ENCODE measurements around the gene PTPRG.
"Not testable (repeated sequence)": the region's sequence is repeated elsewhere in the genome, so short reads cannot be mapped to it uniquely, and the experiment has no call there.

The PTPRG gene

DNA sequence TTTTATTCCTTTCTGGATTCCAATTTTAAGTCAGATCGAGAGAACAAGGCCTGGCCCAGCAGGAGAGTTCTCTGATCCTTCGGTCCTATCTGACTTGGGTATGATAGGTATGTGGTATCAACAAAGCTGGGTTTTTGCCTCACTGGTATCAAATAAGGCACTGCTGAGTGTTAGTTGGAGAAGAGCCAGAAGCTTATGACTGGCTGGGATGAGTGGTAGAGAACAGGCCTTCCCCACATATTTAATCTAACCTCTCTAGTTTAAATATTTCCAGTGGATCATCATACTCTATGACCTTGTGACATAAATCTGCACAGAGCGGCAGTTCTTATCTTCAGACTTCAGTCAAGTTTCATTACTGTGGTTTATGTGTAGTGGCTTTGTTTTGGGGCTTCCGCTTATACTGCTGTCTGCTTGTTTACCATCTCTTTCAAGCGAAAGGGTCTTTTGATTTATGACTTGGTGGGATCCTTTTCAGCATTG is 164.5 kb downstream of the PTPRG start:
- DNase-seq (ENCODE audit: low spot score): peak; percentile 15

DNA sequence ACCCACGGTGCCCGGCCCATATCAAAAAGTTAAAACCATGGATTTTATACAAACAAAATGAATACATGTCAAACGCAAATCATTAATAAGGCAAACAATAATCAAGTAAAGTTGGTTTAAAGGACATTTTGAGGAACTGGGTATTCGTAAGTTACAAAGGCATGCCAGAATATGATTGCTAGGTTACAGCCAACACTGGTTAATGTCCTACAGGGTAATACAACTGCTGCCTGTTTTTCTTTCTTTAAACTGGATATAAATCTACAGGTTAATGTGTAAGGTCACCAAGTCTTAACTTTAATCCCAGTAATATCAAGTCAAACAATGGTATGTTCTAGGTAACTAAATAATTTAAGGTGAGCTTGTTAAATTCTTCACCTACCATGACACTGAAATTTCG is 166.1 kb downstream of the PTPRG start:
- no peak for DNase-seq (ENCODE audit: low spot score)

- no peak for DNase-seq (ENCODE audit: low spot score)
Measured at GRCh38 chr3:61729038-61729634, 167.8 kb downstream of the PTPRG start.

DNA sequence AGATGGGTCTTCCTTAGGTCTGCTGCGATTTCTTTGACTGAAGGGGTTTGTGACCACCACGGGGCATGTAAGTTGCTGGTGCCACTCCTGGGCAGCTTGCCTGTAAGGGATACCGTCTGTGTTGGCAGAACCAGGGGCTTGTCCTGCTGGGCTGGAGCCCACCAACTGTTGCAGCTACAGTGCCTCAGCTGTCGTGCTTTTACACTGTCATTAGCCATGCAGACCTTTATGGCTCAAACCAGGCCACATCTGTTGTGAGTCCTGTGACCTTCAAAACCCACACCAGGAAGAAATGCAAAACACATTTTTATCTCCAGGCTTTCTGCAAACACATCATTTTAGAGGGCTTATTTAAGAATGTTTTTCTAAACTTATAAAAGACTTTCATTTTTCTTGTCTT is 168.7 kb downstream of the PTPRG start:
- no peak for DNase-seq (ENCODE audit: low spot score)

GRCh38 chr3:61730577-61731231 is 169.3 kb downstream of the PTPRG start:
- DNase-seq (ENCODE audit: low spot score): no peak

DNA sequence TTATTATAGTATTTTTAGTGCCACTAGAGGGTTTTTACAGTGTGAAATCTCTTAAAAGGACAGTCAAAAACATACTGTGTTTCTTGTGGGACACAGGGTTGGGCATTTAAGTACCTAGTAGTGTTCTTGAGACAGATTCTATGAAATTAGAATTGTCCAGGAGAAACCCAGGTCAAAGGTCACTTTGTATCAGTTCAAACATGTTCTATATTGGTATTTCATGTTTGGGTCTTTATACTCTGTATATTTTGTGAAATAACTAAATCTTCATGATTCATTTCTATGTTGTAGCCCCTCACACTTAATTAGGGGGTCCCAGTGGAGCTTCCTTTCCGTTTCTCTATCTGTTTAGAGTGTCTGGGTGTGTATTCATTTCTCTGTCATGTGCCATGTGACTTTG is 171.6 kb downstream of the PTPRG start:
- no peak for DNase-seq (ENCODE audit: low spot score)

- no peak for DNase-seq (ENCODE audit: low spot score)
Measured at GRCh38 chr3:61733876-61734275, 172.5 kb downstream of the PTPRG start.

DNA sequence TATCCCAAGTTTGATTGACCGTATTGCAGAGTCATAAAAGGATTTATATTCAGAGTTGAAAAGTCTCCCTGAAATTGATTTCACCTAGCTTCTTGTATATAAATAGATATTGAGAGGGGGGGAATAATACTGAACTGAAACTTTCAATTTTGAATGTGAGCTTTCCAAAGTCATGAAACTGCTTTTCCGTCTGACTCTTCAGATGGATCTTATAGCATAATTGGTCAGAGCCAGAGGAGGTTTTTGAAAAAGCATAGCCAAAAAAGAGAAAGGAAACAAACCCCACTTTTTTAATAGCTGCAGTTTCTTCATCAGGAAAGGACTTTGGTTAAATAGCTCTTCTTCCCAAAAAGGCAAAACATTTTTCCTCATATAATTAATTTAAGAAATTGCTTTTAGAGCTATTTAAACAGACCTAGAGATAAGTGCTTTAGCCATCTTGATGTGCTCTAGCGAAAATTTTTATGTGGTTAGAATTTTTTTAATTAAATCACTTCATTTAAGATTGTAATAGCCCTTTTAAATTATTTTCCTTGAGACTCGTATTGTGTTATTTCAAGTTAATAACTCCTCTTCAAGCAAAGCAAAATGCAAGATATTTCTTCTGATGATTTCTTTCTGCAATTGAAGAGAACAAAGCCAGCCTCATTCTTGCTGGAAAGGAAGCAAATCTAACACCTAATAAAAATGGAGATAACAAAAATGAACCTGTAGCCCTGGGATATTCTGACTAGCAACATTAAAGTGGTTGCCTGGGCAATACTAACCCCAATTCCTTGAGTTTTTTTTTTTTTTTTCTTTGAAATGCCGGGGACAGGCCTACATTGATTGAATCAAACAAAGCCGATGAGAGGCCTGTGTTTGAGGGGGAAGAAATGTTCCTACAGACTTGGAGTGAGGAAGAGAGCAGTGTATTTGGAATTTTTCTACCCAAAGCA is 173.6 kb downstream of the PTPRG start:
- DNase-seq (ENCODE audit: low spot score): no peak

DNA sequence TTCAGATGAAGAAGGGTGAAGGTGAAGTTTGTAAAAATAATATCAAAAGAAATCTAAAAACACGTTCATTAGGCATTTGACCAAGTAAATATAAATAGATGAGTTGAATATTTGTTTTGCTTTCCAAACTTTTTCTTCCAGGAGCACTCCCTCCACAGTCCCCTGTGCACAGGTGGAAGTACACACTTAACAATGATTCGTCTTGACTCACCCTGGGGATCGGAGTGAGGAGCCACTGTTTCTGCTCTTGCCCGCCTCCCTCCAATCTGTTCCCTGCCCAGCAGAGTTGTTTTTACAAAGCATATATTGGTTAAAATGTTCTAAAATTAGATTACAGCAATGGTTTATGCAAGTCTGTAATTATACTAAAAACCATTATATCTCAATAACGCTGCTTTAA is 175.1 kb downstream of the PTPRG start:
- no peak for DNase-seq (ENCODE audit: low spot score)

DNA sequence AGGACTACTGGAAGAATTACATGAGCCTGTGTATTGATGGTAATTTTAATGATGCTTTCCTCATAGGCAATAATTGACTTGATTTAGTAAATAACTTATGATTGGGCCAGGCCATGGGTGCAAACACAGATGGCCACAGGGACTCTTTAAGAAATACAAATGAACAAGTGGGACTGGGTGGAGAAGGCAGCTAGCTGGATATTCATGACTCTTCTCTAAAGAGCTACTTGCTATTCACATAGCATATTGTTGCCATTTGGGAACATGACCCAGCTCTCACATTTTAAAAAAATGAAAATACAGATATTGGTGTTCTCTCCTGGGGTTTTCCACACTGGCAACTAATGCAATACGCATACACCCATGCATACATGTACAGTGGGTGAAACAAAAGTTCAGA is 178.3 kb downstream of the PTPRG start:
- DNase-seq (ENCODE audit: low spot score): no peak

DNA sequence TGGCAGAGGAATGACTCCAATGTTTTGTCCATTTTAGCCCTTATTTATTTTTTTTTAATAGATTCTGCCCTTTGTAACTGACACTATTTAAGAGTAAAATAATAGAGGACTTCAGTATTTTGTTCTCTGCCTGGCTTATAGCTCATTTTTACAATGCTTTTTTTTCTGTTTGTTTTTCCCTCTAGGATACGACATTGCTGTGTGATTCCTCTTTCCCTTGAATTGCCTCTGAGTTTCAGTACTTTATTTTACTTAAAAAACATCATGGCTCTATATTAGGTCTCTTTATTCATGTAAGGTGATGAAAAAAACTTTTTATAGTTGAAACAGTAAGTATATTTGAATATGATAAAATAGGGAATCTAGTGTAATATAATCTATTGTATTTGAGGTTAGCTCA is 179.1 kb downstream of the PTPRG start:
- no peak for DNase-seq (ENCODE audit: low spot score)

GRCh38 chr3:61741551-61741950 is 180.2 kb downstream of the PTPRG start:
- no peak for DNase-seq (ENCODE audit: low spot score)

DNA sequence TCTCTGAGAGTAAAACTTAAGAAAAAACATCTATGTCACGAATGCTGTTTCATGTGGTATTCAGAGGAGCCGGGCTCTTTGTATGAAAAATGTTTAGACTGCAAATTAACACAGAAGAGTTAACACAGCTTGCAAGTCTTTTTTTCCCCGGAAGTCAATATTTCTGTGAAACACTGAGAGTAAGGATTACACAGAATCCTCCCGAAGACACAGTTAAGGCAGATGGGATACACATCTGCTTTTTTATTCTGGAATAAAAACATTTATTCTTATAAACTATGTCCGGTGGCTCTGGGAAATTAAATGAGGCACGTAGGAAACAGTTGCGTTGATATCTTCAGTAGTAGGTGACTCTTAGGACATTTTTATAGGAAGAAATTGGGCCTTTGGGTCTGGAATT is 180.6 kb downstream of the PTPRG start:
- DNase-seq (ENCODE audit: low spot score): no peak

- no peak for DNase-seq (ENCODE audit: low spot score)
Measured at GRCh38 chr3:61743067-61743466, 181.7 kb downstream of the PTPRG start.

GRCh38 chr3:61743686-61744242 is 182.4 kb downstream of the PTPRG start:
- no peak for DNase-seq (ENCODE audit: low spot score)

DNA sequence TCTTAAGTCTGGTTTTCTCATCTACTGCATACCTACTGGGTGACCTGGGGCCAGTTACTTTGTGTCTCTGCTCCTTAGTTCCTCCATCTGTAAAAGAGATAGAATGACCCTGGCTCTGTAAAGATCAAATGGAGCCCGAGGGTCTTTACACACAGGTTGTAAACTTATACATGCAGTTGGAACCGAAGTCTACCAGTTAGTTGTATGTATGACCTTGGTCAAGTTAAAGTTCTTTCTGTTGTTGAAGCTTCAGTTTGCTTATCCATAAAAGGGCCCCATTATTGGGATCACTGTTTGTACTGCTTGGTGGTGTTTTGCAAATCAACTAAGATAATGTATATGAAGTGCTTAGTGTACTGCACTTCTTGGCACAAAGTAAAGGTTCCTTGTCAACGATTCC is 186.9 kb downstream of the PTPRG start:
- no peak for DNase-seq (ENCODE audit: low spot score)

GRCh38 chr3:61750766-61751165 is 189.4 kb downstream of the PTPRG start:
- DNase-seq (ENCODE audit: low spot score): no peak

DNA sequence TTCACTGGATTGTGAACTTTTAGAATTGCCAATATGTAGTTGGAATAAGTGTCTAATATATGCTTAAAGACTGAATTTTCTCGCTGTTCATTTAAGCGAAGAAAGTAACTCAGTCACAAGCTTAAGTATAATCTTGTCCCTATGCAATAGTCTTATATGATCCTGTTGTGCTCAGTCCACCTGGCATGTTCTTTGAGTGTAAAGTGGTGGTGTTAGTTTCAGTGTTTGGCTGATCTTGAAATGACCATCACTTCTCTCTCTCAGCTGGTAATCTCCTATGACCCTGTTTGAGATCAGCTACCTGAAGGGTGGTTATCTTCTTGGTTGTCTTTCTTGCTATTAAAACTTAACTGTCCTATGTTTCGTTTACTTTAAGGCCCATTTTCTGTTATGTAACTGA is 197.5 kb downstream of the PTPRG start:
- no peak for DNase-seq (ENCODE audit: low spot score)

GRCh38 chr3:61760783-61761182 is 199.4 kb downstream of the PTPRG start:
- DNase-seq (ENCODE audit: low spot score): not testable (repeated sequence)

- no peak for DNase-seq (ENCODE audit: low spot score)
Measured at GRCh38 chr3:61761694-61762430, 200.5 kb downstream of the PTPRG start.

DNA sequence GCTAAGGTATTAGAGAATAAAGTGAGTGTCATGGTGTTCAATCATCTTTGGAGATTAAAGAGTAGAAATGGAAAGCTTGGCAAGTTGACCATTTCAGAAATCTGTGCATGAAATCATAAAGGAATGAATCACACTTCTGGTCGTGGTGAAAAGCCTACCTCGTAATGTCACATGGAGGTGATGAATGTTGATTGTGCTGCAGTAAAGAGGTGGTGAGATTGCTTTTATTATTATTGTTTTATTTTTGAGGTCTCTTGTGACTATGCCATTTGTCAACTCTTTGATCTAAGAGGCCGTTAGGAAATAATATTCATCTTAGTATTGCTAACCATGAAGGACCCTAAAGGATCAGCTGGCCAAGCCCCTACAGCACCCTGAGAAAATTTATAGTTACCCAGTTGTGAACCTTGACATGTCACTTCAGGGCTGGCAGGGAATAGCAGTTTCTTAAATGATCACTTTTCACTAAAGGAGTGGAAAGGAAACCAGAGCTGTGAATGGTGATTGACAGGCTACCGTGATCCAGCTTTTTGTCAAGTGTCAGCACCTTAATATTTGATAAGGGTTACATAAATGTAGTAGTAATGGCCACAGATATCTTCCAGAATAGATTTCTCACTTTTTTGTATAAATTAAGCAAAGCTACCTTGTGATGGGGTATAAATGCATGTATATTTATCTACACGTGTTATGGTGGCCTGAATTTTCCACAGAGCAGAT is 203.9 kb downstream of the PTPRG start:
- no peak for DNase-seq (ENCODE audit: low spot score)
